H1 (cell line): Measurements from ENCODE around the gene LDLRAD4. TPM values are rescaled to one million over a fixed set of nuclear protein-coding genes. Genes with fewer than 3 reads are reported as not detected.

ENCODE experiments used
- CBX8 ChIP-seq: fragments of 300-800, 300-1000 bp; sonication (generic); IDR thresholded peaks from 2 replicates; pipeline ENCODE4 v1.7.1; 2016; ENCODE audit warnings: low read depth, low read length, borderline replicate concordance
- polyA plus RNA-seq, 7 experiments: library from polyadenylated mRNA; depleted of rRNA in 3 of 7; stranded (reverse) in 5 of 7; unstranded in 2 of 7; fragments of >200 nt in 5 of 7; fragments of 200-250 nt in 2 of 7; gene quantifications; 1 replicate in 5 of 7; 2 replicates in 1 of 7; 4 replicates in 1 of 7; pipeline versions ENCODE4 v1.2.1 to v1.2.3, GENCODE V29; 2011 to 2013; ENCODE audit warnings: missing spikeins in 2 of 7, mixed read lengths in 2 of 7
- total RNA-seq: library from RNA; stranded (reverse); fragmentation: NEBNext Ultra II Directional; extraction: Animal tissue kit (Norgen Biotek cat#: 25700); gene quantifications from 2 replicates; pipeline ENCODE4 v1.2.1, GENCODE V29; 2021

Gene LDLRAD4
- total and polyA plus RNA-seq, 2 of the 8 experiments (the other 6 are each of a cell fraction or from before 2014, with no cell fraction given) = 0.77 to 1.4 TPM

DNA sequence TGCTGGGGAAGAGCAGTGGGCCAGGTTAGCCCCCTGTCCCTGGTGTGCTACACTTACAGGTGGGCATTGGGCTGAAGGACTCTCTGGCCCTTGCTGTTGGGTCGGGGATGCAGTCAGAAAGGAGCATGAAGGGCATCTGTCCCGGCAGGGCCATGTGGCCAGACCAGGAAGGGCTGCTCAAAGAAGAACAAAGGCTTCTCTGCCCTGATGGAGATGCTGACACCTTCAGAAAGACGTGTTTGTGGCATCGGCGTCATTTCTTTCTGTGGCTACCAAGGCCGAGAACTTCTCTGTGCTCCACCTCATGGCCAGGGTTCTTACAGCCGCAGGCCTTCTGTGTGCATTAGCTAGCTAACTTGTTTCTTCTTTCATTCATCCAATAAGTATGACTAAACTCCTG lies 268.7 kb downstream of the LDLRAD4 start (continued):
- no peak for TF ChIP-seq CBX8
